SW 1271 (cell line): Measurements from ENCODE around the gene TWF2.

Experiments used
- DNase-seq, 2 experiments: peaks; one replicate each; lab custom pipeline; 2025; lab: John Stamatoyannopoulos, UW

Gene TWF2

DNA sequence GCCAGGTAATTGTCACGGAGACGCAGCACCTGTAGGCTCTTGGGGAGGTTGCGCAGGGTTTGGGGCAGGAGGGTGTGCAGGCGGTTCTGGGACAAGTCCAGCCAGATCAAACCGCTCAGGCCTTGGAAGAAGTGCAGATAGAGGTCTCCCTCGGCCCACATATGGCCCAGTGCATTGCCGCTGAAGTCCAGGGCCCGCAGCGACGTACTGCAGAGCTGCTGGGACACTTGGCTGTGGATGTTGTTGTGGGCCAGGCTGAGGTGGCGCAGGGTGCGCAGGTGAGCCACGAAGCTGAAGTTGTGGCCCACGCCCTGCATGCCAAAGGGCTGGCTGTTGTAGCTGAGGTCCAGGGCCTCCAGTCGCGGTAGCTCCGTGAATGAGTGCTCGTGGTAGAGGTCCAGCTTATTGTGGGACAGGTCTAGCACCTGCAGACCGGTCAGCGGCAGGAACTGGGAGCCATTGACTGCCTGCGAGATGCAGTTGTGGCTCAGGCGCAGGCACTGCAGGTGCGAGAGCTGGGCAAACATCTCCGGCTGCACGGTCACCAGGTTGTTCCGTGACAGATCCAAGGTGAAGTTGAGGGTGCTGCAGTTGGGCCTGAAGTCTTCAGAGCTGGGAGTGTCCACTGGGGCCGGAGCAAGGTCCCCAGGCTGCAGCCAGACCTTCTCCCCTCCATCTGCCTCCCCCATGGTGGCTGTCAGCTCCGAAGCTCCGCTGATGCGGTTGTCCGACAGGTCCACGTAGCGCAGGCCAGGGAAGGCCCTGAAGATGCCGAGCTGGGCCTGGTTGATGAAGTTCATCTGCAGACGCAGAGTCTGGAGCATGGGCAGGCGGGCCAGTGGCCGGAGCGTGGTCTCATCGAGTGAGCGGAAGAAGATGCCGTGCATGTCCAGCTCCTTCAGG is 16.4 kb downstream of the TWF2 start:
- DNase-seq, result no peak

DNA sequence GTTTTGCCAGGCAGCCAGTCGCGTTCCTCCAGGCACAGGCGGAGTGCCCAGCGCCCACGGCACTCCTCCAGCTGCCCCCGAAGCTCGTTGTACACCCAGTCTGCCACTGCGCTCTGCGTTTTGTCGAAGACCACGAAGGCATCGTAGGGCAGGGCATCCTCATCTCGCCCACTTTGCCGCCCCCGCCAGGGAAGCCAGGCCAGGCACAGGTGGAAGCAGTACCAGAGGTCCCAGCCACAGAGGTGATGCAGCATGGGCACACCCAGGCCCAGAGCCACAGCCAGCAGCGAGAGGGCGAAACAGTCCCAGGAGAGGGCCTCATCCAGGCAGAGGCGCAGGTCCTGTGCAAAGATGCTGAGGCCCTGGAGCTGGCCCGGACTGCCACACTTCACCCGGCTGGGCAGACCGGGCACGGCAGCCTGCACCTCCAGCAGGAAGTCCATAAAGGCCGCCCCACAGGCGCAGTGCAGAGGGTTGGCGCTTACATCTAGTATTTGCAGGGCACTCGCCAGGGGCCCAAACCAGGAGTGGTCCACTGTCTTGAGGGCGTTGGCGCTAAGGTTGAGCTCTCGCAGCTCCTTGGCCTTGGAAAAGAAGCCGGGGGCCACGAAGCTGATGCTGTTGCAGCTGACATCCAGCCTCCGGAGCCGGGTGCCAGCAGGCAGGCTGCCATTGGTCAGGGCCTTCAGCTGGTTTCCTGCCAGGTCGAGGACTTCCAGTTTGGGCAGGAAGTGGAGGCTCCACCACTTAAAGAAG is 17.2 kb downstream of the TWF2 start:
- no peak for DNase-seq

DNA sequence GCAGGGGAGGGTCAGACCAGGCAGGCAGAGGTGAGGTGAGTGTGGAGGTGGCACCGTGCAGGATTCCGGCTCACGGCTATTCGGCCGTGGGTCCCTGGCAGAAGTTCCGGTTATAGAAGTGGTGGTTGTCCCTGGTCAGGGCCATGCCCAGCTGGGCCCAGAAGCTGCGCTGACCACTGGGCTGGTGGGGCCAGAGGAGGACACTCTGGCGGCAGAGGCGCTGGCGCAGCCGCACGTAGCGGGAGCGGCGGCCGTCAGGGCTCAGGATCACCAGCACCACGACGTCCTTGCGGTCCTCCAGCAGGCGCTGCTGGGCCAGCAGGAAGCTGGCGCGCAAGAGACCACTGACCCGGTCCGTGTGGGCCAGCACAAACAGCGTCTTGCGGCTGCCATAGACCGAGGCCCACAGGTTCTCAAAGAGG is 17.8 kb downstream of the TWF2 start:
- DNase-seq, result no peak

DNA sequence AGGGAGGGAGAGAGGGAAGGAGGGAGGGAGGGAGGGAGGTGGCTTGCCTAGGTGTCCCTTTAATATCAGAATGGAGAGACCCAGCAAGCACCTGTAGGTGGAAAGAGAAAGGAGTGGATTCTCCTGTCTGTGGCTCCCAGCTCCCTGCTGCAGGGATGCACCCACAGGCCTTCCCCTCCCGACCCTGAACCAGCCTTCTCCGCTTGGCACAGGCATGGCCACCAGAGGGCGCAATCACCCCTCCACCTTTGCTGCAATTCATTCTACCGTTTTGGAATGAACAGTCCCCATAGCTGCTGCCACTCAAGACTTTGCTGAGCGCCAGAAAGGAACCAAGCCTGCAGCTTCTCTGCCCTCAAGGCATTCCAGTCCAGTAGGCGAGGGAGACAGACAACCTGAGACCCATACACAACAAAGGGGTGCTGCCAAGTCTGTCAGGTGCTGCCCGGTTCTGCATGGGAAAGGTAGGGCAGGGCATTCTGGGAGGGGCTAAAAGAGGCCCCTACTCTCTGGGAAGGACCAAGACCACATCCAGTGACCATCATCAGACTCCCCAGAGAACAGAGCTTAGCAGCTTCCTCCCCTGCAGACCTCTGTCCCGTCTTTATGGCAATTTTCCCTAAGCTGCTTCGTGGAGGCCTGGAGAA is 18.5 kb downstream of the TWF2 start:
- DNase-seq, result peak in 1 of 2 experiments; percentile 62

GRCh38 chr3:52218937-52219650 is 19.9 kb downstream of the TWF2 start:
- no peak for DNase-seq

- DNase-seq, result no peak
Measured at GRCh38 chr3:52218454-52218853, 20.5 kb downstream of the TWF2 start.

DNA sequence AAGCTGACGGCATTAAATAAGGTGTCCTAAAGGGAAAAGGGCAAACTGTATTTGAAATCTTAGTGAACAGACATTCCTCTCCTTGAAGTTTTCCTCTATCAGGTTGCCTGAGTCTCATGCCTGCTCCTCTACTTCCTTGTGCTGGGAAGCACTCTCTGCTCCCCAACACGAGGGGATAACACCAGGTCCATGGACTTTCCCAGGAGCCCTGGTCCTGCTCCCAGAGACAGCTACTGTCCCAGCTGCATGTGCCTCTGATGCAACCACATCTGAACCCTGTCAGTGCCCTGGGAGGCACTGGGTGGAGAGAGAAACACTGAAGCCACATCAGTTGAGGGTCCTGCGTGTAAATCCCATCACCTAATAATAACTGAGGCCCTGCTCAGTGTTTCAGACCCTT is 20.9 kb downstream of the TWF2 start:
- DNase-seq, result no peak

DNA sequence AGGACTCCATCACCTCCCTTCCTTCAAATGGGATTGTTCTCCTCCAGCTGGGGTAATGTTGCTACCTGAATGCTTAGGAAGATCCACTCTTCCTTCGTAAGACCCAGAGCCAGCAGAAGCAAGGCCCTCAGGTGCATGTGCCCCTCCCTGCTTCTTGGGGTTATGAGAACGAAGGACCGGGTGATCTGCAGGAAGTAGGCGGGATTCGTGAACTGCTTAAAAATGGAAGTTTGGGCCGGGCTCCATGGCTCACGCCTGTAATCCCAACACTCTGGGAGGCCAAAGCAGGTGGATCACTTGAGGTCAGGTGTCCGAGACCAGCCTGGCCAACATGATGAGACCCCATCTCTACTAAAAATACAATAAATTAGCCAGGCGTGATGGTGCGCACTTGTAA is 21.6 kb downstream of the TWF2 start:
- DNase-seq, result no peak

- DNase-seq, result peak; percentile 56 to 83
Measured at GRCh38 chr3:52216585-52217408, 22.2 kb downstream of the TWF2 start.

GRCh38 chr3:52215351-52215750 is 23.6 kb downstream of the TWF2 start:
- DNase-seq, result no peak

GRCh38 chr3:52213901-52214300 is 25.1 kb downstream of the TWF2 start:
- no peak for DNase-seq

- DNase-seq, result no peak
Measured at GRCh38 chr3:52213005-52213404, 26.0 kb downstream of the TWF2 start.

DNA sequence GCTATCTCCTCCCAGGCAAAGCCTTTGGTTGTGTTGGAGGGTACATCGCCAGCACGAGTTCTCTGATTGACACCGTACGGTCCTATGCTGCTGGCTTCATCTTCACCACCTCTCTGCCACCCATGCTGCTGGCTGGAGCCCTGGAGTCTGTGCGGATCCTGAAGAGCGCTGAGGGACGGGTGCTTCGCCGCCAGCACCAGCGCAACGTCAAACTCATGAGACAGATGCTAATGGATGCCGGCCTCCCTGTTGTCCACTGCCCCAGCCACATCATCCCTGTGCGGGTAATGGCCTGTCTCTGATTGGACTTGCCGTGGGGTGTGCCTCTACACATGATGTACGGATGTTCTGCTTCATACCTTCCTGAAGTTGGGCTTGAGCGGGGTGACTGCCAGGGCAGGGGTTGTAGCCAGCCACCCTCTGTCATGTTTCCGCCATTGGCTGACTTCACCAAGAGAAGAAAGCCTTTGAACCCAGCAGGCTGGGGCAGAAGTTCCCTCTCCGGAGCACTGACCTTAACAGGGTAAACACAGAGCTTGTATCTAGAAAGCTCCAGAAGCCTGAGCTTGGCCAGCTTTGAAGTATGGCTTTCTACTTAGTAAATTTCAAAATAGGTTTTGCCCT is 27.6 kb downstream of the TWF2 start:
- no peak for DNase-seq

DNA sequence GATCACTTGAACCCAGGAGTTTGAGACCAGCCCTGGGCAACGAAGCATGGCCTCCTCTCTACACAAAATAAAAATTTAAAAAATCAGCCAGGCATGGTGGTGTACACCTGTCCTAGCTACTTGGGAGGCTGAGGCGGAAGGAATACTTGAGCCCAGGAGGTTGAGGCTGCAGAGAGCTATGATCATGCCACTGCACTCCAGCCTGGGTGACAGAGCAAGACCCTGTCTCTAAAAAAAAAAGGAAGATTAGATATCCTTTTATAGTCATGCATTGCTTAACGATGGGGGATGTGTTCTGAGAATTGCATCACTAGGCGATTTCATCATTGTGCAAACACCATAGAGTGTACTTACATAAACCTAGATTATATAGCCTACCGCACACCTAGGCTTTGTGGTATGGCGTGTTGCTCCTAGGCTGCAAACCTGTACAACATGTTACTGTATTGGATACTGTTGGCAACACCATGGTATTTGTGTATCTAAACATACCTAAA is 28.4 kb downstream of the TWF2 start:
- no peak for DNase-seq

GRCh38 chr3:52210037-52210436 is 28.9 kb downstream of the TWF2 start:
- DNase-seq, result no peak

- no peak for DNase-seq
Measured at GRCh38 chr3:52208556-52208955, 30.4 kb downstream of the TWF2 start.

DNA sequence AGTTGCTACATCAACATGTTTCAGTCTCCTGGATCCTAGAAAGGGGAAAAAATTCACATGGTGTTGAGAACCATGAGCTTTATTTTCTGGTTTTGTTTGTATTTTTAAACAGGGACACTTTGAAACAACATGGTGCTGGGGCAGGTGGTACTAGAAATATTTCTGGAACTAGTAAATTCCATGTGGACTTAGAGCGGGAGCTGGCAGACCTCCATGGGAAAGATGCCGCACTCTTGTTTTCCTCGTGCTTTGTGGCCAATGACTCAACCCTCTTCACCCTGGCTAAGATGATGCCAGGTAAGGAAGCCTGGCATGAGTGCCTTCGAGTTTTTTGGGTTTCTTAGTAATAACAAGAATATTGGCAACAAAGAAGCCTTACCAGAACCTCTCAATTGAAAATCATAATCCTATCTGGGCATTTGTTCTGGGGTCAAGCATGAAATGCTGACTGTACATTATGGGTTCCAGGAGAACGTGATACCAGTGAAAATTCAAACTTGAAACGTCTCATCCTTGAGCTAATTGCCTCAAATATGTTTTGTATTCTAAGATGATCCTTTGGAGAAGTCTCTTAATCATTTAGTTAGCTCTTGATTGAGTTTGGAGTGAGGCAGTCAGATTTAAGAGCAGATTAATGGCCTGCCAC is 33.1 kb downstream of the TWF2 start:
- no peak for DNase-seq

DNA sequence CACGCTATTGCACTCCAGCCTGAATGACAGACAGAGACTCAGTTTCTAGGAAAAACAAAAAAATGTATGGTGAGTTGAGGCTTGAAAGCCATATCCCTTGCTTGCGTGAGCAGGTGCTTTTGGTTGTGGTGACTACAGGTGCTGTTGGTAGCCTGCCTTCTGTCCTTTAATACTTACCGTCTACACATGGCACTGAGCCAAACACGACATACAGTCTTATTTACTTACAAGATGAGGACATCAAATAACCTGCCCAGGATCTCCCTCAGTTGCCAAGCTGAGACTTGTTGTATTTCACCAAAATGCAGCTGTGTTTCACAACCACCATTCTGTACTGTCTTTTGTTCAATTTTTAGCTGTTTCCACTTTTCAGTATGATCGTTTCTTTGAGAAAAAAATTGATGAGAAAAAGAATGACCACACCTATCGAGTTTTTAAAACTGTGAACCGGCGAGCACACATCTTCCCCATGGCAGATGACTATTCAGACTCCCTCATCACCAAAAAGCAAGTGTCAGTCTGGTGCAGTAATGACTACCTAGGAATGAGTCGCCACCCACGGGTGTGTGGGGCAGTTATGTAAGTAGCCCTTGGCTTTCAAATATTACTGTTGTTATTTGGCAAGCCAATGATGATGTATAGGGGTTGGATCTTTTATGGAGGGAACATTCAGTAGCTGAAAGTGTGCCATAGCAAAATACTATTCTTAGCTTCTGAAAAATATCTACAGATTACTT is 34.5 kb downstream of the TWF2 start:
- no peak for DNase-seq

- DNase-seq, result no peak
Measured at GRCh38 chr3:52203701-52204100, 35.3 kb downstream of the TWF2 start.
